Non-pigmented ciliary epithelial cell (primary cell): ENCODE results near the gene TSHR.
"Not testable (repeated sequence)": the region's sequence is repeated elsewhere in the genome, so short reads cannot be mapped to it uniquely, and the experiment has no call there.

ENCODE experiments used
- DNase-seq: peaks from one replicate; pipeline ENCODE4 v3.0.0-alpha.2; 2010; ENCODE audit warnings: low read depth

The TSHR gene

DNA sequence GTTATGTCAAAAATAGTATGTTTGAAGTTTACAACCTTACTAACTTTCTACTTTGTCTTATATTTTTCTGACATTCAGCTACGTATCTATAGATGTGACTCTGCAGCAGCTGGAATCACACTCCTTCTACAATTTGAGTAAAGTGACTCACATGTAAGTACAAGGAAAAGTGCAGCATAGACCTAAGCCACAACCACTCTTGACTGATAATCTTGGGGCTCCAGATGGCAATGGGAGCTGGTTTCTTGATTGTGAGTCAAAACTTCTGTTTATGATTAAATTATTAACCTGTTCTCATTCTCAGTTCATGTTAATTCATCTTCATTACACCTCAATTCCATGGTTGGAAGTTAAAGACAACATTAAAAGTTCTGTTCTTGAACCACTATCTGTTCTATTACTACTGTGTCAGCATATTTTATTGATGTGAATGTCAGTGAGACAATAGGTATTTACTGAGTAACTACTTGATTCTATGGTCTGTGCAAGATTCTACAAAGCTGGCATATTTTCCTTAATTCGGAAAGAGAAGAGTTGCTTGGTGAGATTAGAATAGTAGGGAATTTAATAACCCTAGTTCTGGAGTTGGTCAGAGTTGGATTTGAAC is 112.9 kb downstream of the TSHR start:
- DNase-seq, result no peak

DNA sequence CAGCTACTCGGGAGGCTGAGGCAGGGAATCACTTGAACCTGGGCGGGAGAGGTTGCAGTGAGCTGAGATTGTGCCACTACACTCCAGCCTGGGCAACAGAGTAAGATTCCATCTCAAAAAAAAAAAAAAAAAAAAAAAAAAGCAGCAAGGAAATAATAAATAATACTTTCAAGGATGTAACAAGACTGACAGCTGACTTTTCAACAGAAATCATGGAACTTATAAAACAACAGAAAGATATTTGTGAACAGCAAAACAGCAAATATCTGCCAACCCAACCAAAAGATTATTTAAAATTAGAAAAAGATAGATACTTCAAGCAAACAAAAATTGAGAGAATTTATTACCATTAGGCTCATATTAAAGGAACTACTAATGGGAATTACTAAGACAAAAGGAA is 115.1 kb downstream of the TSHR start:
- no peak for DNase-seq

DNA sequence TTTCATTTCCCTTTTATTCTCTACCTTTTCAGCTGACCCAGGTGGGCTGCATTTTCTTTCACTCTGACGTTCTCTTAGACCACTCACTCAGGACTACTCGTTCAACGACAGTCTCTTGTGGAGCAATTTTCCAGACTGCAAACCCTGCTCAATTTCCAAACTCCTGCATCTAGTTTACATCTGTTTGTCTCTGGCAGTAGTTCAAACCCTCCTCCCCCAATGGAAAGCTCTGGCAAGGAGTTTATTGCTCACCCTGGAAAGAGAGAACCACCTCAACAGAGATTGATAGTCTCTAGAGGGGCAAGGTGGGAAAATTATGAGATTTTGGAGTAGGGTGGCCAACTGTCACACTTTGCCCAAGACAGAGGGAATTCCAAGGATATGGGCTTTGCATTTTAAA is 130.2 kb downstream of the TSHR start:
- no peak for DNase-seq

DNA sequence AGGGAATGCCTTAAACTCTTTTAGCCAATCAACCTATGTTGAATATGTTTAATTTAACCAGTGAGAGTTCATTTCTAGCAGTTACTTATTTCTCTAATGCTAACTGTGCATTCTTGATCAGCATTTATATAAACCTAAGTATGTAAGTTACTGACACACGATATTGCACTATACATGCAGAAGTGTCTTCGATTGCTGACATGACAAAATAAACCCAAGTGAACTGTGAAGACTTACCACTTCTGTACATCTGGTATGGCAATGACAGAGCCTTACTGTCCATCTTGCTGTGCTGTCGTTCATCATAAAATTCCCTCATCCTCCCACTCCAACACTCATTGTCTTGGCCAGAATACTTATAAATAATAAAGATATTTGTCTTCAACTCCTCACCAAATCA is 131.8 kb downstream of the TSHR start:
- DNase-seq, result no peak

DNA sequence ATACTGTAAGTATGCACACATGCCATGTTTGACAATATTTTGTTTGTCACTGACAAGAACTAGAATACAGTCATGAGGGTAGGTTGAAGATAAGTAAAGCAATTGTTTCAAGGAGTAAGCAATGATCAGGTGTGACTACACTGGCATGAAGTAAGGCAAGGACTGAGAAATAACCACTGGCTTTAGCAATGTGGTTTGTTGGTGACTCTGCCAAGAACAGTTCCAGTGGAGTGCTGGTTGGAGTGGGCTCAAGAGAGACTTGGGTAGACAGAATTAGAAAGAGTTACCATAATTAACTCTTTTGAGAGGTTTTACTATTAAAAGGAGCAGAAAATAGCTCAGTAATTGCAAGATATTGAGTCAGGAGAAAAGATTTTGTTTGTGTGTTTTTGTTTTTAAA is 135.7 kb downstream of the TSHR start:
- no peak for DNase-seq

DNA sequence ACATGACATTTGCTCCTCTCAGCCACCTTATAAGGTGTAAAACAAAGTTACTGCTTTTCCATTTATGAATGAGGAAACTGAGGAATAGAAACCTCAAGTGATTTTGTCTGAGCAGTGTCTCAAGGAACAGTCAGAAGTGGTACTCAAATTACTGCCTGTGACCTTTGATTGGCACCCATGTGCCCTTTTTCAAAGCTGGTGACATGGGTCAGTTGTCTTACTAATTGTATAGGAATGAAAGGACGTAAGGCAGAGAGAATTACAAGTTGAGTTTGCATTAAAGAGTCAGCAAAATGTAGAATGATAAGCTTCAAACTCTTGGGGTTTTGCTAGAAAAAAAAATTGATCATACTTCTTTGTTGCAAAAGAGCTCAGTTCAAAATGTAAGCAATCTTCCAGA is 136.2 kb downstream of the TSHR start:
- no peak for DNase-seq

DNA sequence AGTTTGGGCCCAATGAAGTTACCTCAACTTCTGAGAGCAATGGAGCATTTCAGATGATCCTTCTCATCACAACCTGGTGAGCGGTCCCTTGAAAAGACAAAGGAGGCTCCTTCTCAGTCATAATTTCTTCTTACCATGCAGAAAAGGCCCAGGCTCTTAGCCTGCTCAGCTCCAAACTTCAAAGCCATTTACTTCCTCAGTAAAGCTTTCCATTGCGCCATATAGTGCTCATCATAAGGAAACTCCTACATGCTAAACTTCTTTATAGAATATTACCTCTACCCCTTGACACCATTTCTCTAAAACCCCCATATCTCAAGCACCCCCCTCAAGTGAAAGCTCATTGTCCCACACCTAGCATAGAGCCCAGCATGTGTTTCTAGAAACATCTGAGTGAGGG is 138.2 kb downstream of the TSHR start:
- DNase-seq, result no peak

DNA sequence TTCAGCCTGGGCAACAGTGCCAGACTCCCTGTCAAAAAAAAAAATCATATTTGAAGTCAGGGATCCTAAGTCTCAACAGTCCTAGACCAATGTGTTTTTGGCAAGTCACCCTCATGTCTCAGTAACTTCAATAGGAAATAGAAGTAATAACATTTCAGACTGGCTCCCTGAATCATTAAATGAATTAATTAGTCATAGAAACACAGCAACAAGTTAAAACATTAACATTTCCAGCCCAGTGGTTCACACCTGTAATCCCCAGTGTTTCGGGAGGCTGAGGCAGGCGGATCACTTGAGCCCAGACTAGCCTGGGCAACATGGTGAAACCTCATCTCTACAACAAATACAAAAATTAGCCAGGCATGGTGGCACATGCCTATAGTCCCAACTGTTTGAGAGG is 140.1 kb downstream of the TSHR start:
- no peak for DNase-seq

DNA sequence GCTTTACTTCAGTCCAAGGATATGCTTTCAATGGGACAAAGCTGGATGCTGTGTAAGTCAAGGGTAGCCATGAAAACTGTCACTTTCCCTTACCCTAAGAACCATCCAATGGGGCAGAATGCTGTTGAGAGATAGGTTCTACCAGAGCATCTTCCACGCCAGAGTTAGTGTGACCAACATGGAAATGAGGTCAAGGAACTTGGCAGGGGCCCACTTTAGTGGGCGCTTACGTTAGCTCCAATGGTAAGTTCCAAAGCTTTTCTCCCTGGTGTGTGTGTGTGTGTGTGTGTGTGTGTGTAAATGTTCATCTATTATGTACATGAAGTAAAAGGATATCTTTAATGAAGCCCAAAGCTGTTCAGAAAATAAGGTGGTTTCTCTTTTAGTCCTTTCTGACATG is 141.2 kb downstream of the TSHR start:
- no peak for DNase-seq

DNA sequence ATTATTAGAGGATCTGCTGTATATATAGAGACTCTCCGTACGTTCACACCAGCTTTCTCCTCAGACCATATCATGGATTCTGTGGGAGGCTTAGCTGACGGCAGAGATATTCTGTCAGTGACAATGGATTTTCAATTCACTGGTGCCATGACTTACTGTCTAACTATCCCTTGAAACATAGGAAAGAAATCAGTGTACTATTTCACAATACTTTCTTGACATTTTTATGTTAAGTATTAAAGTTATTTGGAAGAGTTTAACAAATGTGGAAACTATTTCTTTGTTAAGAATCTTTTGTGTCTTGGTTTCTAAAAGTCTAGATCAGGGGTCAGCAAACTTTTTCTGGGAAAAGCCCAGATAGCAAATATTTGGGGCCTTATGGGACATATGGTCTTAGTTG is 146.8 kb downstream of the TSHR start:
- no peak for DNase-seq

DNA sequence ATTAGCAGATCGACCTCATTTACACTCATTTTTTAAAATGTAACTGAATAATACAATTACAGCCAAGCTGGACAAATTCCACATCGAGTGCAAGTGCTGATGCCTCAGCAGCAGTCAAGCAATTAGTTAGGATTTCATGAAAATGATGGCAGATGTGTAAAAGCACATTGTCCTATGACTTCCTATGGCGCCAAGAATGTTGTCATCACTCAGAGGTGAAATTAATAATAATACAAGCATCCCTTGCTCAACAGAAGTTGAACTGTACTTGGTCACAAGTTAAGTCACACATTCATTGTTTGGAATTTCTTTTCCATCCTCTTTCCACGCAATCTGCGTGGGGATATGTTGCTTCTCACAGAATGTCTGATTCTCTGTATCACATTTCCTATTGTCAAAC is 148.0 kb downstream of the TSHR start:
- DNase-seq, result no peak

DNA sequence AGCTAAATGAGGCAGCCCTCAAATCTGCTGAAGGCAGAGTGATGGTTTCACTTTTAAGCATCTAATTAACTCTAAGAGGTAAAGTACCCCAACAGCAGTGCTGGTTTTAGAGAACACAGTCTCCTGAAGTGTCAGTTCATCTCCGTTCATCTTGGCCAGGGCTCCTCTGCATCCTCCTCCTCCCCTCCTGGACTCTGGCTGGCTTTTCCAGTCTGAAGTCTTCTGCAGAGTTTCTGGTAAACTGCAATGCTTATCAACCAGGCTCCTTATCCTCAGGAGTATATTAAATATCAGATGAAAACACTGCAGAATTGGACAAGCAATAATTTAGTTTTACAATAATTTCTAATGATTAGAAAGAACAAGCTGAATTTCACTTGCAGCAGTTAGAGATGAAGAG is 150.0 kb downstream of the TSHR start:
- no peak for DNase-seq

DNA sequence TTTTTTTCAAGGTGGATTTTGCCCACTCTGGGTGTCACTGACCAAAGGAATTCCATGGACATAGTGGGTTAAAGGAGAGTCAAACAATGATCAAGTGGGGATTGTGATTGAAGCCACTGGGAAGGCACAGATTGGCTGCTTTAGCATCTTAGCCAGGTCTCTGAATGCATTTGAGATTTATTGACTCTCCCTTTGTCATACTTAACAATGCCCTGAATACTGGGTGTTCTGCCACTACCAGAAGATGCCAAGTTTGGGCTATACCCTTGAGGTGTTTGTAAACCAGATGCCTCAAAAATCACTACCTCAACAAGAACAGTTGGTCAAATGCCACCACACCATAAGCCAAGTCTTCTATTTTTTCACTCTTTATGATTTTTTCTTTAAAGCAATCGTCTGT is 150.5 kb downstream of the TSHR start:
- DNase-seq, result no peak

DNA sequence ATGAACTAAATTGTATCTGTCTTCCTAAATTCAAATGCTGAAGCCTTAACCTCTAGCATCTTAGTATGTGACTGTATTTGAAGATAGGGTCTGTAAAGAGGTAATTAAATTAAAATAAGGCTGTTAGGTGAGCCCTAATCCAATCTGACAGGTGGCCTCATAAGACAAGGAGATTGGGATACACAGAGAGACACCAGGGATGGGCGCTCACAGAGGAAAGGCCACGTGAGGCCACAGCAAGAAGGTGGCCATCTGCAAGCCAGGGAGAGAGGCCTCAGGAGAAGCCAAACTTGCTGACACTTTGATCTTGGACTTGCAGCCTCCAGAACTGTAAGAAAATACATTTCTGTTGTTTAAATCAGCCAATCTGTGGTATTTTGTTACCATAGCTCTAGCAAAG is 154.8 kb downstream of the TSHR start:
- DNase-seq, result no peak

DNA sequence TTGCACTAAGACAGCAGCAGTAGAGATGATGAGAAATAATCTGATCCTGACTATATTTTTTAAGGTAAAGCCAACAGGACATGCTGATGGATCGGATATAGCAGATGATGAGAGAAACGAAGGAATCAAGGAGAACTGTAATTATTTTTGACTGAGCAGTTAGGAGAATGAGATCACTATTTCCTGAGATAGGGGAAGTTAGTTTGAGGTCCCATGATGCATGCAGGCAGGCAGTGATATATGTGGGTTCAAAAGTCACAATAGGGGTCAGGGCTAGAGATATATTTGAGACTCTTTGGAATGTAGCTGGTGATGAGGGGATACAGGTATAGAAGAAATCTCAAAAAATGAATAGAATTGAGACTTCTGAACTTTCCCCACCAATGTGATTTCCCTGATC is 157.8 kb downstream of the TSHR start:
- no peak for DNase-seq

DNA sequence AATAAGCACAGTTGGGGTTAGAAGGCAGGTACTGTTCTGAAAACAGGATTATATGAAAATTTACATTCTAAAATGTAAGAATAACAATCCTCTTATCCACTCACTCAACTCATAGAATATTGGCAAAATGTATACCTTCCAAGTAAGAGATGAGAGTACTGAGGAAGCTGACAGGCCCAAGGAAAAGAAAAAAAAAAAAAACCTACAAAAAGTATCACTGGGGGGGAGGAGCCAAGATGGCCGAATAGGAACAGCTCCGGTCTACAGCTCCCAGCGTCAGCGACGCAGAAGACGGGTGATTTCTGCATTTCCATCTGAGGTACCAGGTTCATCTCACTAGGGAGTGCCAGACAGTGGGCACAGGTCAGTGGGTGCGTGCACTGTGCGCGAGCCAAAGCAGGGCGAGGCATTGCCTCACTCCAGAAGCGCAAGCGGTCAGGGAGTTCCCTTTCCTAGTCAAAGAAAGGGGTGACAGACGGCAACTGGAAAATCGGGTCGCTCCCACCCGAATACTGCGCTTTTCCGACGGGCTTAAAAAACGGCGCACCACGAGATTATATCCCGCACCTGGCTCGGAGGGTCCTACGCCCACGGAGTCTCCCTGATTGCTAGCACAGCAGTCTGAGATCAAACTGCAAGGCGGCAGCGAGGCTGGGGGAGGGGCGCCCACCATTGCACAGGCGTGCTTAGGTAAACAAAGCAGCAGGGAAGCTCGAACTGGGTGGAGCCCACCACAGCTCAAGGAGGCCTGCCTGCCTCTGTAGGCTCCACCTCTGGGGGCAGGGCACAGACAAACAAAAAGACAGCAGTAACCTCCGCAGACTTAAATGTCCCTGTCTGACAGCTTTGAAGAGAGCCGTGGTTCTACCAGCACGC is 158.8 kb downstream of the TSHR start:
- not testable (repeated sequence) for DNase-seq

DNA sequence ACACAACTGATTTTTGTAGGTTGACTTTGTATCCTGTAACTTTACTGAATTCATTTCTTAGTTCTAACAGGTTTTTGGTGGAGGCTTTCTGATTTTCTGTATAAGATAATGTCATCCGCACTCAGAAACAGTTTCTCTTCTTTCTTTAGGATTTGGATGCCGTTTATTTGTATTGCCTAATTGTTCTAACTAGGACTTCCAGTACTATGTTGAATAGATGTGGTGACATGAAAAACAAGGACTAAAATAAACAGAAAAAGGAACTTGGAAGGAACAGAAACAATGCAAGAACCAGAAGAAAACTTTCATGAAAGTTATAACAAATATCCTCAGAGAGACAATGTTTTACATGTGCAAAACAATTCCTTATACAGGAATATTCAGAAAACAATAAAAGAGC is 165.1 kb downstream of the TSHR start:
- no peak for DNase-seq

DNA sequence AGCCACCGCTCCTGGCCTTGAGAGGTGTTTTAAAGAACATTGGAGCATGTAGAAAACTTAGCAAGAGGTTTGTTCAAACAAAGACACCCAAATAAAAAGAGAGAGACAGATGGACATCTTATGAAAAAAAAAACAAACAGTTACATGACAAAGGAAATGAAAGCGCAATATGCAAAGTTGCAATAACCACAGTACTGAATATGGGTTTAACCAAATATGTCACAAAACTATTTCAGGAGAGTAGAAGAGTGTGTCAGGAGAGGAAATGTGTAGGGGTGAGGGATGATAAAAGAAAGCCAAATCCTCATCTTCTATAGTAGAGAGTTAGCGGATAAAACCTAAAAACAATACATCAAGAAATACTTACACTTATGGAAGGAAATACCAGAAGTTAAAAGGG is 166.9 kb downstream of the TSHR start:
- no peak for DNase-seq

DNA sequence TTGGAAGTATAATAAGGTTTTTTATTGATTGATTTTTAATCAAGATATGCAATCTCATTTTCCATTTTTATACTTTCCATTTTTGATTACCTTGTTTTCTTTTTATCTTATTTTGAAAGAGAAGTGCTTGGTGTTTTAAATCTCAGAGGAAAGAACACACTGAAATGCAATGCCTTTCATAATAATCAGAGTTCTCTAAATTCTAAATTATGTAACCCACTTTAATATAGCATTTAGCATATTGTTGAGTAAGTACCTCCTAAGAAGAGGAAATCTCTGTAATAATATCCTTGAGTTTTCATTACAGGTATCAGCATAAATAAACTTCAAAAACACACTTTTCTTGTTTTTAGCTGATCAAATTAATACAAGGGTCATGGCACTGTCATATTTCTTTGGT is 168.4 kb downstream of the TSHR start:
- DNase-seq, result no peak

DNA sequence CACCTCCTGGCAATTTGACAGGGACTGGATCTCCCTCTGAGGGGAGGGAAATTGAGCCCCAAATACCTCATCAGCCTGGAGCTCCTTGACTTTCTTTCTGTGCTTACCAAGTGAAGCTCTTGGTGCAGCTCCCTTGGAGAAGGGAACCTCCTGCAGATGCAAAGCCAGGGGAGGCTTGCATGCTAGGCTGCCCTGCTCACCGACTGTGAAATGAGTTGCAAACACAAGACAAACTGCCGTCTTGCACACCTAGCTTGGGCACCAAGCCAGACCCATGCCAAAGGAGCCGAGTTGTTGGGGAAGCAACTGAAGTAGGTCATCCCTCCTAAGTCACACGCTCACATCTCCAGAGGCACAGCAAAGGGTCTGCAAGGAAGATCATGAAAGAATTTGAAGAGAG is 170.1 kb downstream of the TSHR start:
- no peak for DNase-seq

DNA sequence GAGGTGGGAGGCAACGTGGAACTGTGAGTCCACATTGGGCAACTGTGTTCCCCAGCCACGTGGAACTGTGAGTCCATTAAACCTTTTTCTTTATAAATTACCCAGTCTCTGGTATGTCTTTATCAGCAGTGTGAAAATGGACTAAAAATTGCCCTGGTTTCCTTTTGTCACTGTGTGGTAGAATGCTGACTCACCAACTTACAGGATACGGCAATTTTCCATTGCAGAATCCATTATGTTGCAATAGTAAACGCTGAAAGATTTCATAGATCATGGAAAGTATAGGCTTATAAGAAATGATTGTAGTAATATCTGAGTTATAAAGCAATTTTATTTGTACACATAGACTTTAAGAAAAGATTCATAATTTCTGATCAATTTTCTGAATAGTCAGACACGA is 172.4 kb downstream of the TSHR start:
- no peak for DNase-seq

DNA sequence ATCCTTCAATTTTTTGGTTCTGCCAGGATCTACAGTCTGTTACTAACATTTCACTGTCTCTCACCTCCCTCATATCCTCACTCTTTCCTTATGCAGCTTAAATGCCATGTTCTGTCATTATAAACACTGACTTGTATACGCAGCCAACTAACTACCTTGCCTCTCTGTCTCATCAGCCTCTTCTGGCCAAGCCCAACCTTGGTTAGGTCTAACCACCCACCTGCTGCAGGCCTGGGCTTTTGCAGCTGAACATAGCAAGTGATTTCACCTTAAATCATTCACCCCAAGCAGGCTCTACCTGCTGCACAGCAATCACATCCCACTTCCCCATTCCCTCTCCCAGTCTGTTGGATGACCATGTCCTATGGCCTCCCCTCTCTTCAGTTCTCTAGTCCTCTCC is 173.8 kb downstream of the TSHR start:
- no peak for DNase-seq

DNA sequence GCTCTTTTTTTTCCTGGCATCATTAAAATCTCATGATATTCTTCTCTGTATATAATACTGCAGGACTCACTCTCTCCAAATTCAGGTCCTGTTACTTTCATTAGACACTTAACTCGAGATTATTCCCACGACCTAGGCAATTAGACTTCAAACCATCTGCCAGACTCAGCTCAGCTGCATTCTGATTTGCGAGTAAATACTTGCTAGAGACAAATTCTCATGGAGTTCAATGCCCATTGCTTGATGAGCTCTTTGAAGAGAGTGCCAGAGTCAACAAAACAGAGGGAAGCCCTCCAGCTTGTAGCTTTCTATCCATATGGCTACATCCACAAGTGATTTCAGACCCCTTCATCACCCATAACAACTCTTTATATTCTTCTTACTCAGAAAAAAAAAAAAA is 177.0 kb downstream of the TSHR start:
- DNase-seq, result no peak

DNA sequence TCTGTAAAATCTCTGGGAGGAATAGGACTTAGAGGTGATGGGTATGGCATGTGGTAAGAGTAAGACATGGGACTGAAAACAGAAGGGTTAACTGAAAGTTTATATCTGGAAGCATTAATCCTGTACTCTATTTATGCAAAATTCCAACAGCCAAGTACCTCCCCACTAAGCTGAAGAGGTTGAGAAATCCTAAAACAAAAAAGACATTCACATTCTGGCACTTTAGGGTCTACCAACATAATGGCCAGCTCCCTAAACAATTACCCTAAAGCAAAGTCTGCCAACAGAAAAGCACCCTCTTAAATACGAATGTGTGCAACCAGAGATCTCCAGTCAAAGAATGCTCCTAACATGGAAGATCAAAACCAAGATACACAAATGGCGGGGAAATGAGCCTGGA is 178.0 kb downstream of the TSHR start:
- DNase-seq, result no peak
